Caco-2 (cell line): ENCODE data around the gene PATE3. TPM values are rescaled to one million over a fixed set of nuclear protein-coding genes. Genes with fewer than 3 reads are reported as not detected.

Source experiments
- BruUV-seq: library from RNA; stranded (reverse); fragments of 400-500 nt; replicated peaks from 2 replicates; lab custom pipeline; 2021; lab: Mats Ljungman, UMichigan
- CTCF ChIA-PET: fragments of 300-600 bp; sonication (Branson Sonifier 250); formaldehyde crosslinking; loops from one replicate; lab custom pipeline; 2022; ENCODE audit warnings: antibody characterized with exemption; lab: Charles Lee
- POLR2A ChIA-PET: fragments of 300-600 bp; sonication (Branson Sonifier 250); formaldehyde crosslinking; loops from one replicate; lab custom pipeline; 2022; ENCODE audit warnings: antibody characterized with exemption; lab: Charles Lee
- DNase-seq, 2 experiments: peaks; one replicate each; pipeline versions ENCODE4 v3.0.0 to v3.0.0-alpha.2; 2020 to 2022
- H3K27me3 ChIP-seq: replicated peaks from 2 replicates; pipeline ENCODE4 v1.6.0; 2011; ENCODE audit warnings: low read length; ENCODE audit not compliant: control insufficient read depth, insufficient read depth
- H3K36me3 ChIP-seq: 2 replicates; pipeline ENCODE4 v1.5.1; 2011; ENCODE audit warnings: low read length; ENCODE audit not compliant: control insufficient read depth, insufficient read depth
- H3K4me1 ChIP-seq: fragments of 250-450 bp; sonication (Bioruptor Pico); 2 replicates; pipeline ENCODE4 v1.5.1; 2020; ENCODE audit warnings: mild to moderate bottlenecking
- H3K4me3 ChIP-seq: 2 replicates; pipeline ENCODE4 v1.5.1; 2011; ENCODE audit warnings: low read depth, mild to moderate bottlenecking, control low read depth, low read length
- H3K9me3 ChIP-seq: fragments of 250-450 bp; sonication (Bioruptor Pico); 2 replicates; pipeline ENCODE4 v1.5.1; 2020; ENCODE audit warnings: mild to moderate bottlenecking, moderate library complexity
- H3K27ac Mint-ChIP-seq: one replicate; pipeline ENCODE4 v1.8.0; 2022; ENCODE audit warnings: mixed read lengths; ENCODE audit not compliant: unreplicated experiment
- H3K27me3 Mint-ChIP-seq: one replicate; pipeline ENCODE4 v1.8.0; 2022; ENCODE audit warnings: mixed read lengths; ENCODE audit not compliant: insufficient read depth, unreplicated experiment
- H3K36me3 Mint-ChIP-seq: one replicate; pipeline ENCODE4 v1.8.0; 2022; ENCODE audit warnings: mild to moderate bottlenecking, mixed read lengths; ENCODE audit not compliant: insufficient read depth, unreplicated experiment
- H3K4me1 Mint-ChIP-seq: one replicate; pipeline ENCODE4 v1.8.0; 2022; ENCODE audit warnings: low read depth, mixed read lengths; ENCODE audit not compliant: unreplicated experiment
- H3K4me3 Mint-ChIP-seq: one replicate; pipeline ENCODE4 v1.8.0; 2022; ENCODE audit warnings: mild to moderate bottlenecking, moderate library complexity, mixed read lengths; ENCODE audit not compliant: unreplicated experiment
- H3K9me3 Mint-ChIP-seq: one replicate; pipeline ENCODE4 v1.8.0; 2022; ENCODE audit warnings: mixed read lengths; ENCODE audit not compliant: unreplicated experiment
- intact Hi-C: fragments of 100-400 bp; cut with micrococcal nuclease; formaldehyde crosslinking; loops from one replicate; pipeline ENCODE4 v1.10.0; 2022; ENCODE audit not compliant: unreplicated experiment
- total RNA-seq: library from RNA; stranded (reverse); gene quantifications from 2 replicates; pipeline ENCODE4 v1.2.3, GENCODE V29; 2022
- TF ChIP-seq, protein P1 (sequence below), 2 experiments: fragments of 200-600 bp in 1 of 2; IDR thresholded peaks; 1 replicate in 1 of 2; 2 replicates in 1 of 2; pipeline versions ENCODE4 v1.5.1 to v1.8.0; 2011 to 2022; ENCODE audit warnings: antibody characterized with exemption in 1 of 2, control low read depth in 1 of 2, inconsistent platforms in 1 of 2, low read depth in 1 of 2, low read length in 1 of 2, mild to moderate bottlenecking in 1 of 2, moderate library complexity in 1 of 2; ENCODE audit not compliant: insufficient read depth in 1 of 2, severe bottlenecking in 1 of 2, unreplicated experiment in 1 of 2

PATE3 gene
- total RNA-seq, 1 experiment from 2014 or later: not detected

- POLR2A ChIA-PET: no interaction called here
- BruUV-seq: no TSS peak
- no peaks in the 10 kb centered on the region for H3K36me3 ChIP-seq
- no peak overlapping the region for H3K4me3 ChIP-seq
- H3K36me3 Mint-ChIP-seq: no peaks in the 10 kb centered on the region
- H3K9me3 ChIP-seq: no peaks in the 10 kb centered on the region
- no peak for DNase-seq
- CTCF ChIA-PET: no interaction called here
- H3K27ac Mint-ChIP-seq: no peak overlapping the region
- intact Hi-C loops: no loop called here
- peaks cover 43% of the 10 kb centered on the region for H3K27me3 Mint-ChIP-seq
- H3K27me3 ChIP-seq: 0 out of 2 replicates have a peak, but pooled peaks cover 2% of the 10 kb centered on the region
- H3K9me3 Mint-ChIP-seq: no peaks in the 10 kb centered on the region
- H3K4me1 ChIP-seq: 0 out of 2 replicates have a peak, but pooled peaks cover 3% of the 10 kb centered on the region
- TF ChIP-seq, protein P1, sequence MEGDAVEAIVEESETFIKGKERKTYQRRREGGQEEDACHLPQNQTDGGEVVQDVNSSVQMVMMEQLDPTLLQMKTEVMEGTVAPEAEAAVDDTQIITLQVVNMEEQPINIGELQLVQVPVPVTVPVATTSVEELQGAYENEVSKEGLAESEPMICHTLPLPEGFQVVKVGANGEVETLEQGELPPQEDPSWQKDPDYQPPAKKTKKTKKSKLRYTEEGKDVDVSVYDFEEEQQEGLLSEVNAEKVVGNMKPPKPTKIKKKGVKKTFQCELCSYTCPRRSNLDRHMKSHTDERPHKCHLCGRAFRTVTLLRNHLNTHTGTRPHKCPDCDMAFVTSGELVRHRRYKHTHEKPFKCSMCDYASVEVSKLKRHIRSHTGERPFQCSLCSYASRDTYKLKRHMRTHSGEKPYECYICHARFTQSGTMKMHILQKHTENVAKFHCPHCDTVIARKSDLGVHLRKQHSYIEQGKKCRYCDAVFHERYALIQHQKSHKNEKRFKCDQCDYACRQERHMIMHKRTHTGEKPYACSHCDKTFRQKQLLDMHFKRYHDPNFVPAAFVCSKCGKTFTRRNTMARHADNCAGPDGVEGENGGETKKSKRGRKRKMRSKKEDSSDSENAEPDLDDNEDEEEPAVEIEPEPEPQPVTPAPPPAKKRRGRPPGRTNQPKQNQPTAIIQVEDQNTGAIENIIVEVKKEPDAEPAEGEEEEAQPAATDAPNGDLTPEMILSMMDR (IDR thresholded peaks at IDR 0.05; ENCODE audit: insufficient read depth in 1 of 2, low read depth in 1 of 2, low read length in 1 of 2, severe bottlenecking in 1 of 2, unreplicated experiment in 1 of 2): no peak
- H3K4me3 Mint-ChIP-seq: no peak overlapping the region
- H3K4me1 Mint-ChIP-seq: no peaks in the 10 kb centered on the region
Observed at GRCh38 chr11:125768336-125769046, 19.4 kb upstream of the PATE3 start.

DNA sequence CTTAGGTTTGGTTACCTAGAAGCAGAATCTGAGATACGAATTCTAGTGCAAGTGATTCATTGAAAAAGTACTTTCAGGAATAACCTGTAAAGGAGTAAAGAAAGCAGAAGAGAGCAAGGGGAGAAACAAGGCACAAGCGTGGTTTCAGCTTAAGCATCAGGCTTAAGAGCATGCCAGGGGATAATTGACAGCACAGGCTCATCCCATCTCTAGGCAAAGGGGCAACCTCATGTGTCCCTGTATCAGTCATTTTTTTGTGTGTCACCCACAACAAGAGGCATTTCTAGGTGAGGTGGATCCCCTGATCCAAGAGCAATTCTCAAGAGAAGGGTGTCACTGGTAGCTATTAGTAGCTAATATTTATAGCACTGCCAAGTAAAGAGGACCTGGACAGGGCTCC is 17.3 kb upstream of the PATE3 start:
- ChIA-PET POLR2A (no interaction called here), CTCF (no interaction called here)
- Mint-ChIP-seq H3K36me3 (no peaks in the 10 kb centered on the region), H3K4me3 (no peak overlapping the region), H3K4me1 (no peaks in the 10 kb centered on the region), H3K9me3 (no peaks in the 10 kb centered on the region), H3K27ac (no peak overlapping the region), H3K27me3 (peaks cover 35% of the 10 kb centered on the region)
- BruUV-seq: no TSS peak
- no peaks in the 10 kb centered on the region for H3K9me3 ChIP-seq
- no peaks in the 10 kb centered on the region for H3K36me3 ChIP-seq
- H3K4me3 ChIP-seq: no peak overlapping the region
- H3K27me3 ChIP-seq: 0 out of 2 replicates have a peak, but pooled peaks cover 2% of the 10 kb centered on the region
- TF ChIP-seq, protein P1 (IDR thresholded peaks at IDR 0.05; ENCODE audit: insufficient read depth in 1 of 2, low read depth in 1 of 2, low read length in 1 of 2, severe bottlenecking in 1 of 2, unreplicated experiment in 1 of 2): no peak
- DNase-seq: no peak
- H3K4me1 ChIP-seq: no peaks in the 10 kb centered on the region
- intact Hi-C loops: no loop called here

GRCh38 chr11:125772834-125773505 is 15.0 kb upstream of the PATE3 start:
- H3K36me3 Mint-ChIP-seq: no peaks in the 10 kb centered on the region
- no TSS peak for BruUV-seq
- Histone ChIP-seq H3K9me3 (no peaks in the 10 kb centered on the region), H3K4me1 (no peaks in the 10 kb centered on the region), H3K4me3 (no peak overlapping the region), H3K27me3 (0 out of 2 replicates have a peak, but pooled peaks cover 2% of the 10 kb centered on the region), H3K36me3 (no peaks in the 10 kb centered on the region)
- H3K9me3 Mint-ChIP-seq: no peaks in the 10 kb centered on the region
- no peaks in the 10 kb centered on the region for H3K4me1 Mint-ChIP-seq
- peaks cover 26% of the 10 kb centered on the region for H3K27me3 Mint-ChIP-seq
- ChIA-PET POLR2A (no interaction called here), CTCF (no interaction called here)
- H3K4me3 Mint-ChIP-seq: no peak overlapping the region
- TF ChIP-seq, protein P1 (IDR thresholded peaks at IDR 0.05; ENCODE audit: insufficient read depth in 1 of 2, low read depth in 1 of 2, low read length in 1 of 2, severe bottlenecking in 1 of 2, unreplicated experiment in 1 of 2): no peak
- H3K27ac Mint-ChIP-seq: no peak overlapping the region
- intact Hi-C loops: no loop called here
- DNase-seq: no peak
